DMS79 treated with DMSO at 0.1 percent for 48 hours (cell line): ENCODE results near the gene BTNL2.
"Not testable (repeated sequence)": the region's sequence is repeated elsewhere in the genome, so short reads cannot be mapped to it uniquely, and the experiment has no call there.

ENCODE experiments used
- DNase-seq: peaks from one replicate; lab custom pipeline; 2025; lab: John Stamatoyannopoulos, UW

Gene BTNL2, protein sequence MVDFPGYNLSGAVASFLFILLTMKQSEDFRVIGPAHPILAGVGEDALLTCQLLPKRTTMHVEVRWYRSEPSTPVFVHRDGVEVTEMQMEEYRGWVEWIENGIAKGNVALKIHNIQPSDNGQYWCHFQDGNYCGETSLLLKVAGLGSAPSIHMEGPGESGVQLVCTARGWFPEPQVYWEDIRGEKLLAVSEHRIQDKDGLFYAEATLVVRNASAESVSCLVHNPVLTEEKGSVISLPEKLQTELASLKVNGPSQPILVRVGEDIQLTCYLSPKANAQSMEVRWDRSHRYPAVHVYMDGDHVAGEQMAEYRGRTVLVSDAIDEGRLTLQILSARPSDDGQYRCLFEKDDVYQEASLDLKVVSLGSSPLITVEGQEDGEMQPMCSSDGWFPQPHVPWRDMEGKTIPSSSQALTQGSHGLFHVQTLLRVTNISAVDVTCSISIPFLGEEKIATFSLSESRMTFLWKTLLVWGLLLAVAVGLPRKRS

DNA sequence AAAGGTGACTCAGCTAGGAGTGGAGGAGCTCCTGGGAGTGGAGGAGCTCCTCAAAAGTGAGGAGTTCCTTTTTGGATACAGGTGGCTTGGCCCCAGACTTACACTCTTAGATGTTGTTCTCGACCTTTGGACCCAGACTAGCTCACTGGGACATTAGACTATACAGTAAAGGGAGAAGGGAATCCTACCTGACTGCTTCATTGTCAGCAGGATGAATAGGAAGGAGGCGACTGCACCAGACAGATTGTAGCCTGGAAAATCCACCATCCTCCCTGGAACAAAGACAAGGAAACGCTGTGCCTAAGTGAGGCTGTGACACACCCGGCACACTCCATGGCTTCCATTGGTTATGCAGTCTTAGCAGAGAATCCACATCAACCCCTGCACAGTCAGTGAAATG lies at the start of gene BTNL2:
Gene BTNL2, minus strand, starts transcription at position 325 of the 400 bp plus-strand sequence. Its CDS starts 58 bp downstream, at position 267.
- no peak for DNase-seq

DNA sequence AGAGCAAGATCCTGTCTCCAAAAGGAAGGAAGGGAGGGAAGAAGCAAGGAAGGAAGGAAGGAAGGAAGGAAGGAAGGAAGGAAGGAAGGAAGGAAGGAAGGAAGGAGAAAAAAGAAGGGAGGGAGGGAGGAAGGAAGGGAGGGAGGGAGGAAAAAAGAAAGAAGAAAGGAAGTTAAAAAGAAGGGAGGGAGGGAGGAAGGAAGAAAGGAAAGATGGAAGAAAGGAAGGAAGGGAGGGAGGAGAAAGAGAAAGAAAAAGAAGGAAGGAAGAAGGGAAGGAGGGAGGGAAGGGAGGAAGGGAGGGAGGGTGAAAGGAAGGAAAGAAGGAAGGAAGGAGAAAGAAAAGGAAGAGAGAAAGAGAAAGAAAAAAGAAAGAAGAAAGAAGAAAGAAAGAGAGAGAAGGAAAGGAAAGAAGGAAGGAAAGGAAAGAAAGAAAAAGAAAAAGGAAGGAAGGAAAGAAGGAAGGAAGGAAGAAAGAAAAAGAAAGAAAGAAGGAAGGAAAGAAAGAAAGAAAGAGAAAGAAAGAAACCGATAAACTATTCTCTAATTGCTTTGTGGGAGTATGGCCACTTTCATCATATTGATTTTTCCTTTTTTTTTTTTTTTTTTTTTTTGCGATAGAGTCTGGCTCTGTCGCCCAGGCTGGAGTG lies 42.2 kb upstream of the BTNL2 start:
- no peak for DNase-seq

DNA sequence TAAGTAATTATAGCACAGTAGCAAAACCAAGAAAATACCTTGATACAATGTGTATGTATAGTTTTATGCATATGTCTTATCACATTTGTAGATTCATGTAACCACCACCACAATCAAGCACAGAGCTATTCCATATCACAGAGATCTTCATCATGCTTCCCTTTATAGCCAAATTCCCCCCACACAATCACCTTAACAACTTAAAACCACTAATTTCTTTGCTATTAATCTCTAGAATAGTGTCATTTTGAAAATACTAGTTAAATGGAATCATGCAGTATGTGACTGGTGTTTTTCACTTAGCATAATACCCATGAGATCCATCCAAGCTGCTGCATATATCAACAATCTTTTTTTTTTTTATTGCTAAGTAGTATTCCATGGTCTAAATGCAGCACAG lies 41.0 kb upstream of the BTNL2 start:
- DNase-seq: no peak

DNA sequence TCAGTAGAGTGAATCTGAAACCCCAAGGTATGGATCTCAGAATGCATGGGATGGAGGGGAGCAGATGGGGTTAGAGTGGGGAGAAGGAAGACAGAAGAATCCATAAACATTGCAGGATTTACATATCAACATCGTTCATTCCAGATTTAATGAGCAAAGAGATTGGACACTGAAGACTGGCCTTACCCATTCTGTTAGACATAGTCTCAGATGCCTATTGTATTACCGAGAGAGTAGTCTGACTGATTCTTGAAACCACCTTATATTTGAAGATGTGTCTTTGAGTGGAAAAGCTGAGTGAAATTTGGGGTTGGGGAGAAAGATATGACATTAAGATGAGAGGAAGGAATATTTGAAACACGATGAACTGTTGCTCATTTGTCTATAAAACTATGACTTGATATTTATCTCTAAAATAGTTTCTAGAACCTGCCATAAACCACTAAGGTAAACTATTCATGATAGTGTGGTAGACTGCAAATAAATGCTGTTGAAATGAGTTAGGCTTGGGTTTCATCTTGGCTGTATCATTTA lies 38.4 kb upstream of the BTNL2 start:
- DNase-seq: no peak

DNA sequence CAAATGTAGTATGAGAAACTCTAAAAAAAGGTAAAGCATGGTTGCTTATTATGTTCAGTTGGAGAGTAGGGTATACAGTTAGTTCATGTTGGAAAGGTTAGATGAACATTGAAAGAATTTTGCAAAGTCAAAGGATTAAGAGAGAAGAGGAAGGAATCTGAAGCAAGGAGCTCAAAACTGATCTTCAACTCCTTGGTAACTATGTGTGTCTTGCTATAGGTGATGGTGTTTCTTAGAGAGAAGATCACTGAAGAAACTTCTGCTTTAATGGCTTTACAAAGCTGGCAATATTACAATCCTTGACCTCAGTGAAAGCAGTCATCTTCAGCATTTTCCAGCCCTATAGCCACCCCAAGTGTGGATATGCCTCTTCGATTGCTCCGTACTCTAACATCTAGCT lies 37.5 kb upstream of the BTNL2 start:
- no peak for DNase-seq

DNA sequence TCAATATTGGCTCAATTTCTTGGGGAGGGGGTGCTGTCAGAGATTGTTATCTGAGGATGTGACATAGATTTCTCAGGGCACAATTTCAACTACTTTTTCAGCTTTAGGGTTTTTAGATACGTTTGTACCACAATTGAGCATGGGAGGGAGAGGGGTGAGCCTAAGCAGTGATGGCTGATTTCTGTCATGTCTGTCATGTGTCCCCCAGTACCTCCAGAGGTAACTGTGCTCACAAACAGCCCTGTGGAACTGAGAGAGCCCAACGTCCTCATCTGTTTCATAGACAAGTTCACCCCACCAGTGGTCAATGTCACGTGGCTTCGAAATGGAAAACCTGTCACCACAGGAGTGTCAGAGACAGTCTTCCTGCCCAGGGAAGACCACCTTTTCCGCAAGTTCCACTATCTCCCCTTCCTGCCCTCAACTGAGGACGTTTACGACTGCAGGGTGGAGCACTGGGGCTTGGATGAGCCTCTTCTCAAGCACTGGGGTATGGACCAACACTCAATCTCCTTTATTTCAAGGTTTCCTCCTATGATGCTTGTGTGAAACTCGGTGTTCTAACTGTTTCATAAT lies 36.1 kb upstream of the BTNL2 start:
- no peak for DNase-seq

DNA sequence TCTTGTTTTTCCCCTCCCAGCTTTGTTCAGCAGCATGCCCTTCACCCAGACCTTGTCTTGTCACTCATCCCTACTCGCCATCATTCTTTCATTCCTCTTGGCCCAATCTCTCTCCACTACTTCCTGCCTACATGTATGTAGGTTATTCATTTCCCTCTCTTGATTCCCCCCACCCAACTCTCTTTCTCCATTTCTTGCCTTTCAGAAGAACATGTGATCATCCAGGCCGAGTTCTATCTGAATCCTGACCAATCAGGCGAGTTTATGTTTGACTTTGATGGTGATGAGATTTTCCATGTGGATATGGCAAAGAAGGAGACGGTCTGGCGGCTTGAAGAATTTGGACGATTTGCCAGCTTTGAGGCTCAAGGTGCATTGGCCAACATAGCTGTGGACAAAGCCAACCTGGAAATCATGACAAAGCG lies 35.3 kb upstream of the BTNL2 start:
- no peak for DNase-seq

DNA sequence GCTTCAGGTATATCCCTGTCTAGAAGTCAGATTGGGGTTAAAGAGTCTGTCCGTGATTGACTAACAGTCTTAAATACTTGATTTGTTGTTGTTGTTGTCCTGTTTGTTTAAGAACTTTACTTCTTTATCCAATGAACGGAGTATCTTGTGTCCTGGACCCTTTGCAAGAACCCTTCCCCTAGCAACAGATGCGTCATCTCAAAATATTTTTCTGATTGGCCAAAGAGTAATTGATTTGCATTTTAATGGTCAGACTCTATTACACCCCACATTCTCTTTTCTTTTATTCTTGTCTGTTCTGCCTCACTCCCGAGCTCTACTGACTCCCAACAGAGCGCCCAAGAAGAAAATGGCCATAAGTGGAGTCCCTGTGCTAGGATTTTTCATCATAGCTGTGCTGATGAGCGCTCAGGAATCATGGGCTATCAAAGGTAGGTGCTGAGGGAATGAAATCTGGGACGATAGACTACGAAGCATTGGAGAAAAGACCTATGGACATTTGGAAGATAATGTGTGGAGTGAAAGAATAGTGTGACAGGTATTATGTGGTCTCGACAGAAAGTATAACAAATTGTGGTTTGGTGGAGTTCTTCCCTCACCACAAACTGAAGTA lies 32.7 kb upstream of the BTNL2 start, which contains the start of gene HLA-DRA:
Gene HLA-DRA, plus strand, starts transcription at position 286 of the 613 bp plus-strand sequence. Its CDS starts 64 bp downstream, at position 350.
- no peak for DNase-seq

DNA sequence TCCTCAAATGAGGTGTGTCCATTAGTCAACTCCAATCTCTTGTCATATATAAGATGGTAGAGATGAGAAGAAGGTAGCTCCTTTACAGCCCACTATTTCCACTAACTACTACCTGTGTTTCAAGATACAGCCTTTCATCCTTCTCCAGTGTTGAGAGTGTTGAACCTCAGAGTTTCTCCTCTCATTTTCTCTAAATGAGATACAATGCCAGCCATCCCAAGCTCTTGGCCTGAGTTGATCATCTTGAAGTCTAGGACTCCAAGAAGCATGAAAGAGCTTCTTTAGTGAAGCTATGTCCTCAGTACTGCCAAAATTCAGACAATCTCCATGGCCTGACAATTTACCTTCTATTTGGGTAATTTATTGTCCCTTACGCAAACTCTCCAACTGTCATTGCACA lies 32.2 kb upstream of the BTNL2 start:
- no peak for DNase-seq

DNA sequence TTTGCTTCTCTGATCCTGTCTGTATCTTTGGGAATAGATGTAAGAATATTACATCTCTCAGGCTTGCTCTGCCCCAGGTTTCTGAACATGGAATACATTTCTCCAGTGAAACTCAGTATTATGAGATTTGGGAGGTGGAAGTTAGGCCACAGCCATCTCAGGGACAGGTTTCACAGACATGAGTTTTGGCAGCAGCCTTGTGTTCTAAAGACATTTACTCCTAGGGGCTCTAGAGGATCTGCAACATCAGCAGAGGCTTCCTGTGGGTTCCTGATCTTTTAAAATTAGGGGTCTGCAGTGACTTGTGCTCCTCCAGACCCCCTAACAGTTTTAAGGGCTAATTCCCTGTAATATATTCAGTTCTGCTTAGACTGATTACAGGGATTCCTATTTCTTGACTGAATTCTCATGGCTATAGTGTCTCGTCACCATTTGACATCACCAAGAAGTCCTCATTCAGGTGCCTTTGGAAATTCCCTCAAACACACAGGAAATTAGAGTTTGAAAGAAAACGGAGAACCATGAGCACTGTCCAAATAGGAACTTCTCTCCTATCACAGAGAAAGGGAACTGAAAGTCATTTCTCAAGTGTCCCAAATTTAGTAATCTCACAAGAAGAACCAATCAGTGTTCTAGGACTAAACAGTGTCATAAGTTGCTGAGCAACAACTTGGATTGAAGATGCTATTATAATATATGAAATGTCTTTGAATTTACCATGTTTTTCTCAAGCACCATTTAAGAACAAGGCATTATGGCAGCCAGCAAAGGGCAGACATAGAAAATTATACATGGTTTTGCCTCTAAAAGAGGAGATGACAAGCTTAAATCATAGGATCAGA lies 30.2 kb upstream of the BTNL2 start:
- no peak for DNase-seq

DNA sequence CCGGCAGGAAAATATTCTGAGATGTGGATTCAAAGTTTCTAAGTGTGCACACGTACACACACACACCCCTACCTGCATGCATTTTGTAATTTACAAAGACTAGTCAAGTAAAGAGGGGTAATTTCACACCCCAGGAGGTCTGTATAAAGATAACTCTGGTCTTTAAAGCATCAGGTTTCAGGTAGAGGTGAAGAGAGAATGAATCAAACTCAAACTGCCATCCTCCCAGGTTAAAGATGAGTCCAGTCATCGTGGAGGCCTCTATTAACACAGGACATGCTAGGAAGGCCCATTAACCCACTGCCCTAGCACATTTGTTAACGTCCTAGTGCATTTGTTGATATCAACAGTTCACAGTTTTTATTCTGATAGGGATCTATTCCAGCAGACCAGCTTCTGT lies 29.2 kb upstream of the BTNL2 start:
- DNase-seq: no peak

DNA sequence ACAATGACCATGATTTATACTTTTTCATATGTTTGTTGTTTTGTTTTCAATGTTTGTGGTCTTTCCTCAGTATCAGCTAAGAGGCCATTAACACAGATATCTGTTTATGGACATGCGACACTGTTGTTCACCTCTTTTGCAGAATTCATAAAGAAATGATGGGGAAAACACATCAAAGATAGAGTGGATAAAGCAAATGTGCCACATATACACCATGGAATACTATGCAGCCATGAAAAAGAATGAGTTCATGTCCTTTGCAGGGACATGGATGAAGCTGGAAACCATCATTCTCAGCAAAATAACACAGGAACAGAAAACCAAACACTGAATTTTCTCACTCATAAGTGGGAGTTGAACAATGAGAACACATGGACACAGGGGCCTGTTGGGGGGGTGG lies 27.0 kb upstream of the BTNL2 start:
- not testable (repeated sequence) for DNase-seq

DNA sequence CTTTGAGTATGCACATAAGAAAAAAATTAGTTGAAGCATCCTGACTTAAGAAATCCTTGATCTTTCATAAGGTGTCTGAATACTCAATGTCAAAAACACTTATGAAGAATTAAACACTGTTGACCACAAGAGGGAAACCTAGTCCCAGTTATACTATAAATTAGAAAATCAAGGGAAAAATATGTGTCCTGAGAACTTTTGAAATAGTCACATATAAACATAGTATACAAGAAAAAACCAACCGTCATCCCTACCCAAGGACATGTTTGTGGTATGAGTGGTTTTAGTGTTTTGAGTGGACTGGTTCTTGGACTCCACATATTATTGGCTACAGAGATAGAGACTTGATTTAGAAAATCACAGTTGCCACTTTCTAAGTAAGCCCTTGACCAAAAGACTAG lies 25.1 kb upstream of the BTNL2 start:
- peak; percentile 7 for DNase-seq

DNA sequence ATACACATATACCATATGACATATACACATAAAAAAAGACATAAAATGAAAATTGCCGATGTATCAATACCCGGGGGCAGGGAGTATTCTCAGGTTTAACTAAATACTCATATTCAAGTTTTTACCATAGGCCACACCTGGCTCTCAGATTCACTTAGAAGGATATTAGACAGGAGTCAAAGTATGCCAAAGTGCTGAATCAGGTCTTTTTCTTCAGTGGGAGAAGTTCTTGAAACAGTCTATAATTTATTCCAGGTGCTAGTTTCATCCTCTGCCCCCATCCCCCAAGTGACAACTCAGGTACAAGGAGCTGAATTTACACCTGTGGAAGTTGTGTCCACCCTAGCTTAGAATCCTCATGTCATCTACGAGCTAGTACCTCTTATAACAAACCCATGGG lies 24.2 kb upstream of the BTNL2 start:
- DNase-seq: no peak

DNA sequence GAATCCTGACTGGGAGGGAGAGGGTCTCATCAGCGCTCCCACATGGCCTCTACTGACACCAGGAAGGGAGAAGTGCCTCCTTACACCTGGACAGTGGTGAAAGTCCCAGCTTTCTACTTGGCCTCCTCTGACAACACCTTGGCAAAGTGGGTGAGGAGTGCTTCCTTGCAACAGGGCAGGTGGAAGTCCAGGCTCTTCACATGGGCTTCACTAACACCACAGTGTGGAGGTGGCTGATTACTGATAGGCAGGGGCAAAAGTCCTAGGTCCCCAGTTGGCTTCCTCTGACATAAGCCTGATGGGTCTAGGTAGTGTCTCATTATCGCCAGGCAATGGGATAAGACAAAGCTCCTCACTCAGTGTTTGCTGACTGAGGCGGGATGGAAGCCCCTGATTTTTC lies 23.2 kb upstream of the BTNL2 start:
- no peak for DNase-seq

DNA sequence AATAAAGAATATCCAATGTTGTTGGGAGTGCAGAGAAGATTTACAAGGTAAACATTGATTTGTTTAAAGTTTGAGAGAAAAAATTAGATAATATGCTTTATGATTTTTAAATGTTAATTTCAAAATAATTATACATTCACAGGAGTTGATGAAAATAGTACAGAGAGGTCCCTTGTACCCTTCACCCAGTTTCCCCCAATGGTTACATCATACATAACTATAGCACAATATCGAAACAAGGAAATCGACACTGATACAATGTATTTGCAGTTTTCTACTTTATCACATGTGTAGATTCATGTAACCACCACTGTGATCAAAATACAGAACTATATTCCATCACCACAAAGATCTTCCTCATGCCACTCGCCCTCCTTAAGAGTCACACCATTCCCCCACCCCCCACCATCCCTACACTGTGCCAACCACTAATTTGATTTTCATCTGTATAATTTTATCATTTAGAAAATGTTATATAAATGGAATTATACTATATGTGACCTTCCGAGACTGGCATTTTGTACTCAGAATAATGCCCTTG lies 21.0 kb upstream of the BTNL2 start:
- no peak for DNase-seq

DNA sequence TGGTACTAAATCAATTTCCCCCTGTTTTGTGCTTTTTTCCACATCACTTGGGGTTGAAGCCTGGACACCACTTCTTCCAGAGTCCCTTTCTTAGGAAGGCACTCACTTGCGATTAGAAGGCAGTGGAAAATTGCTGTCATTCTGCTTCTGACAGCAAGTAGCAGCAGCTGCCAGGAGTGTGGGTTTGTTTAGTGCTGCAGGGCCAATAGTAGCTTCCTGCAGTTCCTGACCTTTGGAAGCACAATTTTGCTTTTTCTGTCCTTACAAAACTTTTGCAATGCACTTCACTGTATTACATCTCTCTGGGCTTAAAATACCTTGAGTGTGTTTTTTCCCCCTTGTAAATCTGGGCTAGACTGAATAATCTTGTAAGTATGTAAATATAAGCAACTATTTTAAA lies 20.2 kb upstream of the BTNL2 start:
- DNase-seq: no peak

DNA sequence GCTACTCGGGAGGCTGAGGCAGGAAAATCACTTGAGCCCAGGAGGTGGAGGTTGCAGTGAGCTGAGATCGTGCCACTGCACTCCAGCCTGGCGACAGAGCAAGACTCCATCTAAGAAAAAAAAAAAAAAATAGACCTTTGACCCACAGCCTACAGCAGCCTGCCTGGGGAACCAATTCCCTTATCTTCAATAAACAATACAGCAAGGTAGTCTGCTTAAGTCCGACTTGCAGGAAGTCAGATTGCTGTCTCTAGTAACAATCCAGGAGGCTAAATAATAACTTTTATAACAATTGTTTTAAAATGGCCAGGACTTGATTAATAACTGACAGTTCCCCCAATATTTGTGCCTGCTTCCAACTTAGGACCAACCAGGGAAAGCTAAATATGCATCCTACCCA lies 19.4 kb upstream of the BTNL2 start:
- DNase-seq: no peak

DNA sequence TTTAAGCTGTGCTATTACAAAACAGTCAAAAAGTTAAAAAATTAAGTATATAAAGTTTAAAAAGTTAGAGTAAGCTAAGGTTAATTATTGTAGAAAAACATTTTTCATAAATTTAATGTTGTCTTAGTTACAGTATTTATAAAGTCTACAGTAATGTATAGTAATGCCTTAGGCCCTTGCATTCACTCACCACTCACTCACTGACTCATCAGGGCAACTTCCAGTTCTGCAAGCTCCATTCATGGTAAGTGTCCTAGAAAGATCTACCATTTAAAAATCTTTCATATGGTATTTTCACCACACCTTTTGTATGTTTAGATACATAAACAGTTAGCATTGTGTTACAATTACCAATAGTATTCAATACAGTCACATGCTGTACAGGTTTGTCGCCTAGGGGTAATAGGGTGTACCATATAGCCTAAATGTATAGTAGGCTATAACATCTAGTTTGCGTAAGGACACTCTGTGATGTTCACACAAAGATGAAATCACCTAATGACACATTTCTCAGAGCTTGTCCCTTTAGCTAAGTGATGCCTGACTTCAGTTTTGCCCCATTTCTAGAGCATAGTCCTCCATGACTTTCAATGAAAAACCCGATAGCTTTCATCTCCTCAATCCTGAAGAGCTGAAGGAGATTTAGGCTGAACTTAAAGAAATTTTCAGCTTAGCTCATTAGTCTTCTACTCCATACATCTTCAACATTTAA lies 17.8 kb upstream of the BTNL2 start:
- no peak for DNase-seq

DNA sequence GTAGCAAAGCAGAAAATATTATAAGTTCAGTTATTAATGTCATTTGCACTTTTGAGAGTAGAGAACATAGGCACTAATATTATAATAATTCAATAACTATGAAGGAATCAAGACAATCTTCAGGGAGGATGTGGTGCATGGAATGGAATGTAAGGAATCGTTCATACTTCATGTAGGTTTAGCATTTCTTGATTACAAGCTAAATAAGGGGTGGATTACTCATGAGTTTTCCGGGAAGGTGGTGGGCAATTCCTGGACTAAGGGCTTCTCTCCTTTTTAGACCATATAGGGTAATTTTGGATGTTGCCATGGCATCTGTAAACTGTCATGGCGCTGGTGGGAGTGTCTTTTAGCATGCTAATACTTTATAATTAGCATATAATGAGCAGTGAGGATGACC lies 9.1 kb upstream of the BTNL2 start:
- DNase-seq: no peak
